Measurements from ENCODE around the gene ACTA1.
"Not testable (repeated sequence)": the region's sequence is repeated elsewhere in the genome, so short reads cannot be mapped to it uniquely, and the experiment has no call there.

ACTA1 gene

GRCh38 chr1:229434005-229434640, at the start of gene ACTA1:
ACTA1 (minus strand) TSS chr1:229434094; CDS start chr1:229433115, 979 bp downstream.
- no peak for DNase-seq (ENCODE audit: low read depth)

- DNase-seq (ENCODE audit: low read depth): no peak
Observed at GRCh38 chr1:229482511-229482910, 48.6 kb upstream of the ACTA1 start.

DNA sequence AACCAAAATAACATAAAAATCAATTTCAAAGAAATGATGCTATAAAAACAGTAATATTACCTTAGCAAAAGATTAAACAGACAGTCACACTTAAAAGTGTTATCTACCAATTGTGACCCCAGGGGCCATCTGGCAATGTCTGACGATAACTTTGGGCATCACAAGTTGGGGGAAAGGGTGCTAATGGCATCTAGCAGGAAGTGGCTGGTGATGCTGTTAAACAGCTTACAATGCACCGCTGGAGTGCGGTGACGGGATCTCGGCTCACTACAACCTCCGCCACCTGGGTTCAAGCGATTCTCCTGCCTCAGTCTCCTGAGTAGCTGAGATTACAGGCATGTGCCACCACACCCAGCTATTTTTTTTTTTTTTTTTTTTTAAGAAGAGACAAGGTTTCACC, 46.6 kb upstream of the ACTA1 start:
- DNase-seq (ENCODE audit: low read depth): no peak

DNA sequence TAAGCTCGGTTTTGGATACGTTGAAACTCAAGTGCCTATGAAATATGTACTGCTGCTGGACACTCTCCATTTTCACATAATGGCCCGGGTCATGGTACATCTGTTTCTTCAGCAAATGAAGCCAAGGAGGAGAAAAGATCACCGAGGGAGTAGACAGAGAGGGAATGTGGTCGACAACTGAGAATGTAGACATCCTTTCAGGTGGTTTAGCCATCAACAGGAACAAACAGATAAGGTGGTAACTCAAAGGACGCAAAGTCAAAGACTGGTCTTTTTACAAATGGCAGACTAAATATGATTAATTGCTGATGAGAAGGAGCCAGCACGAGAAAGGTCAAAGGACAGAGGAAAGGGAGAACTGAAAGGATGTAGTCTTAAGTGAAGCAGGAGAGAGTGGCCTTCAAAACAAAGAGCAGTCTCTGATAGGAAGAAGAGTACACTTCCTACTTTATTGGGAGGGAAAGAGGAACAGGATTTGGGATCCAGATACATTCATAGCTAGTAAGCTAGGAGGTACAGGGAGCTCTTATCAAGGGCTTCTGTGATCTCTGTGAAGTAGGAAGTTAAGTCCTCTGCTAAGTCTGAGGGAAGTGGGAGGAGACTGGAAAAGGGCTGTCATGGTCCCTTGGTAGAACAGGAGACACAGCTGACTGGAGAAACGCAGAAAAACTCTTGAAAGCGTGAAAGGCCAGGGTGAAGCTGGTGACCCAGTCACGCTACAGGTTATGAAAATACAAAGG, 45.9 kb upstream of the ACTA1 start:
- DNase-seq (ENCODE audit: low read depth): no peak

GRCh38 chr1:229478852-229479251, 45.0 kb upstream of the ACTA1 start:
- no peak for DNase-seq (ENCODE audit: low read depth)

DNA sequence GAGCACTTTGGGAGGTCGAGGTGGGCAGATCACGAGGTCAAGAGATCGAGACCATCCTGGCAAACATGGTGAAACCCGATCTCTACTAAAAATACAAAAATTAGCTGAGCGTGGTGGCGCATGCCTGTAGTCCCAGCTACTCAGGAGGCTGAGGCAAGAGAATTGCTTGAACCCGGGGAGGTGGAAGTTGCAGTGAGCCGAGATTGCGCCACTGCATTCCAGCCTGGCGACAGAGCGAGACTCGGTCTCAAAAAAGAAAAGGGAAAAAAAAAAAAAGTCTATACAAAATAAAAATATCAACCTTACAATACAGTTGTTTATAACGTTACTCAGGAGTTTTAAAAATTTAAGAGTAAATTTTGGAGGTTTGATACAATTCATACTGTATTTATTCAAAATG, 42.0 kb upstream of the ACTA1 start:
- not testable (repeated sequence) for DNase-seq (ENCODE audit: low read depth)

DNA sequence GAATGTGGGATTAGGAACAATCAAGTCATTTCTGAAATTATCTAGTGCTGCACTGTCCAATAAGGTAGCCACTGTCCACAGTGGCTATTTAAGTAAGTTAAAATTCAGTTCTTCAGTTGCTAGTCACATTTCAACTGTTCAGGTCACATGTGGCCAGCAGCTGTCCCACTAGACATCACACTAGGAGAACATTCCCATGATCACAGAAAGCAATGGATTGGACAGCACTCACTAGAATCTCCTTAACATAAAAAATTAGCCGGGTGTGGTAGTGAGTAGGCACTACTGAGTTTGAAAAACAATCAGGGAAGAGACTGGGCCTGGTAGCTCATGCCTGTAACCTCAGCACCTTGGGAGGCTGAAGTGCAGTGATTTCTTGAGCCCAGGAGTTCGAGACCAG, 40.6 kb upstream of the ACTA1 start:
- no peak for DNase-seq (ENCODE audit: low read depth)

- no peak for DNase-seq (ENCODE audit: low read depth)
Observed at GRCh38 chr1:229471175-229471574, 37.3 kb upstream of the ACTA1 start.

DNA sequence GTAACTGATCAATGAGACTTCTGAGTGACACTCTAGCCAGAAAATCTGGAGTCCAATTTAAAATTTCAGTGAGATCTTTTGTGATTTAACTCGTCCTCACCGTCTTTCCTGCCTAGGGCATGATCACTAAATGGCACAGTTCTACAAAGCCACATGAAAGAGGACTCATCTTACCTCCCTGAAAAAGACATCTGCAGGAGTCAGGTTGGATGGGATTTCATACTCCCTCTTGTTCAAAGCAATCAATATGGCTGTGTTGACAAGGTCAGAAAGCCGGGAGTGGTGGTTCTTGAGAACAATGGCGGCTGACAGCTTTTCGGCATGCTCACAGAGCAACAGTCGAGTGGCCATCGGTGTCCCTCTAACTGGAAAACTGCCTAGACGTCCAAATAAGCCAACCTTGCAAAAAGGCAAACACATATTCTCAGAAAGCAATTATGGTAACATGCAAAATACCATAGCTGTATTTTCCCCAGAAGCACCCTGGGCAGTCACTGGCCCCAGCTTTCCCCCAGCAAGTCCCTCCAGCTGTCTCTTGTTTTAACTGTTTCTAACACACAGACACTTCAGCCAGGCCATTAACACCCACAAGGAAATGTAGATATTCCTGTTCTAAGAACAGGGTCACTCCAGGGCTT, 36.6 kb upstream of the ACTA1 start:
- no peak for DNase-seq (ENCODE audit: low read depth)

DNA sequence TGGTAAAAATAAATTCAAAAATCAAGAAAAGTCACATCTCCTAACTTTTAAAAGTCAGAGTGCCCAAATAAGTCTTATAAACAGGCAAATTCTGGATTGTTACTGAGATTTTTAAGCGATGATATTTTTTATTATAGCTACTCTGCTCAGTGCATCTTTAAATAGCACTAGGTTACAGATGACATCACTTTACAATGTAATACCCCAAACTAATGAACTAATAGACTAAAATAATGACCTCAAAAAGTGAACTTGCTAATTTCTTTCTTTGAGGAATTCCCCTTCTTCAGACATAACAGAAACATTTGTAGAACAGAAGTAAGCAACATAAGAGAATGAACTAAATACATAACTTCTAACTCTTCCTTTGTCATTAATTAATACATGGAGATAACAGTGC, 33.0 kb upstream of the ACTA1 start:
- DNase-seq (ENCODE audit: low read depth): no peak

DNA sequence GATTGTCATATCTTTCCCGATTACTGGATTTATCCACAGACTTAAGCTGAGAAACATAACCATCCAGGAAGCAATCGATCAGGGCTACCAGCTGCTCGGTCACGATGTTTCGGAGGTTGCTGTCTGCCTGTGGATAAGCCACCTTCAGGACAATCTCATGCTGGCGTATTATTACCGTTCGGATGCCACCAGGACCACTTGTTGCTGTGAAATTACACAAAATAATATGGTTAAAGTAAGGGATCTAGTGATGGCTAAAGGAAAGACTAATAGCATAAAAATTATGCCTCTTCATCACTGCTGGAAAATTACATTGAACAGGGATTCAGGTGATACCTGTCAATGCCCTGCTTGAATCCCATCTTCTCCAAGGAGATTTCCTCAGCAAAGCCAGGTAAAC, 30.8 kb upstream of the ACTA1 start:
- DNase-seq (ENCODE audit: low read depth): no peak

- no peak for DNase-seq (ENCODE audit: low read depth)
Observed at GRCh38 chr1:229461032-229461668, 27.3 kb upstream of the ACTA1 start.

DNA sequence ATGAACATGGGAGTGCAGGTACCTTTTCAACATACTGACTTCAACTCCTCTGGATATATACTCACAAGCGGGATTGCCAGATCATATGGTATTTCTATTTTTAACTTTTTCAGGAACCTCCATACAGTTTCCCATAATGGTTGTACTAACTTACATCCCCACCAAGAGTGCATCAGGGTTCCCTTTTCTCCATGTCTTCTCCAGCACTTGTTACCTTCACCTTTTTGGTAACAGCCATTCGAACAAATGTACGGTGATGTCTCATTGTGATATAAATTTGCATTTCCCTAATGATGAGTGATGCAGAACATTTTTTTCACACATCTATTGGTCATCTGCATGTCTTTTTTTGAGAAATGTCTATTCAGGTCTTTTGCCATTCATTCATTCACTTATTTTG, 25.9 kb upstream of the ACTA1 start:
- no peak for DNase-seq (ENCODE audit: low read depth)

DNA sequence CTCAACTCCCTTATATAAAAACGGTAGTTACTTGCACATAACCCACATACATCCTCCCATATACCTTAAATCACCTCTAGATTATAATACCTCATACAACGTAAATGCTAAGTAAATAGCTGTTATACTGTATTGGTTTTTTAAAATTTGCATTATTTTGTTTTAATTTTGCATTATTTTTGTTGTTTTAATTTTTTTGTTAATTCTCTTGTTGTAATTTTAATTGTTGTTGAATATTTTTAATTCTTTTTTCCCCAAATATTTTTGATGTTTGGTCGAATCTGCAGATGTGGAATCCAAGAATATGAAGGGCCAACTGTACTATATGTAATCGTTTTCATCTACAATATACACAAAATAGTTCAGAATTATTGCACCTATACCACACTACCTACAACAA, 23.5 kb upstream of the ACTA1 start:
- no peak for DNase-seq (ENCODE audit: low read depth)

DNA sequence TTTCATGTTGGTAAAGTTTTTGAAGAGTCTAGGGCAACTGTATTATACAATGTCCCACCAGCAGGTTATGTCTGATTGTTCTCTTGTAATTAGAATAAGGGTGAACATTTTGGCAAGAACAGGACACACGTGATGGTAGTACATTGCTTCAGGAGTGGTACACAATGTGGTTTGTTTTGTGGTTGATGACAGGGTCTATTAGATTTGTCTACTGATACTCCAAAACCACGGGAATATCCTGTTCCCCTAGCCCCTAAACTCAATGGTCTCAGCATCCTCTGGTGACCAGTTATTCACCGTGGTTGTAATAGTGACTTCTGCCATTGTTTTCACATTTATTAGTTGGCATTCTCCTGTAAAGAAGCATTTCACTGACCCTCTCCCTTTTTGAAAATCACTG, 22.1 kb upstream of the ACTA1 start:
- no peak for DNase-seq (ENCODE audit: low read depth)

DNA sequence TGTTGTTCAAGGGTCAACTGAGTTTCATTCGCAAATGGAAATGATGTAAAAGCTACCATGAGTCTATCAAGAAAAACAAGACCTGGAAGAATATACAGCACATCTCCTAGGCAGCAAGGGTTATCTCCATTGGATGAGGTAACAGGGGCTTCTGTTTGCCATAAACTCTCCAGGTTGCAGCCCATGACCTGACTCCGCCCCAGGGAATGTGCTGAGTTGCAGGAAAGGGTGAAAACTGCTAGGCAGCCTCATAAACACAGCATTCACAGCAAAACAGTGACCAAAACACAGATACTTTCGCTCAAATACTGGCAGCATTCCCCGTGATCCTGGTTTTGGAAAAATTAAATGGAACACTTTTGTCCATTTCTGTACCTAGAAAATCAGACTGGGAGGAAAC, 20.2 kb upstream of the ACTA1 start:
- DNase-seq (ENCODE audit: low read depth): no peak

- no peak for DNase-seq (ENCODE audit: low read depth)
Observed at GRCh38 chr1:229452956-229453801, 19.3 kb upstream of the ACTA1 start.

- no peak for DNase-seq (ENCODE audit: low read depth)
Observed at GRCh38 chr1:229448845-229449244, 15.0 kb upstream of the ACTA1 start.

DNA sequence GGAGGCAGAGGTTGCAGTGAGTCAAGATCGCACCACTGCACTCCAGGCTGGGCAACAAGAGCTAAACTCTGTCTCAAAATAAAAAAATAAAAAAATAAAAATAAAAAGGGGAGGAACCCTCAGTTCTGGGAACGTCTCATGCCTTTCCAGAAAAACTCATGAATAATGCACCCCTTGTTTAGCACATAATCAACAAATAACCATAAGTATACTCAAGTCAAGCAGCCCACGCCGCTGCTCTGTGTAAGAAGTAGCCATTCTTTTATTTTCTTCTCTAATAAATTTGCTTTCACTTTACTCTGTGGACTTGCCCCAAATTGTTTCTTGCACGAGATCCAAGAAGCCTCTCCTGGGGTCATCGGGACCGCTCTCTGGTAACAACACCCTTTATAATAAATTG, 14.5 kb upstream of the ACTA1 start:
- DNase-seq (ENCODE audit: low read depth): no peak

- no peak for DNase-seq (ENCODE audit: low read depth)
Observed at GRCh38 chr1:229447809-229448252, 13.9 kb upstream of the ACTA1 start.

GRCh38 chr1:229445828-229446227, 11.9 kb upstream of the ACTA1 start:
- no peak for DNase-seq (ENCODE audit: low read depth)
